Subcutaneous abdominal adipose tissue (tissue), 5 donors: ENCODE data around the gene APOL1.

Source experiments
- H3K27ac ChIP-seq: one replicate; pipeline ENCODE4 v1.7.0; 2013; ENCODE audit warnings: low read depth, mild to moderate bottlenecking, inconsistent platforms, low read length, moderate library complexity
- H3K27me3 ChIP-seq, 5 donors: one replicate each; pipeline ENCODE4 v1.7.0; 2013; ENCODE audit warnings: low read length in 5 of 5, inconsistent platforms in 1 of 5; ENCODE audit not compliant: control insufficient read depth in 5 of 5, insufficient read depth in 4 of 5
- H3K36me3 ChIP-seq, 5 donors: one replicate each; pipeline ENCODE4 v1.7.0; 2013; ENCODE audit warnings: low read length in 5 of 5; ENCODE audit not compliant: control insufficient read depth in 5 of 5, insufficient read depth in 5 of 5
- H3K4me1 ChIP-seq, 5 donors: one replicate each; pipeline ENCODE4 v1.7.0; 2013; ENCODE audit warnings: low read length in 5 of 5, mild to moderate bottlenecking in 3 of 5, moderate library complexity in 1 of 5; ENCODE audit not compliant: control insufficient read depth in 5 of 5, insufficient read depth in 5 of 5
- H3K4me3 ChIP-seq, 5 donors: one replicate each; pipeline ENCODE4 v1.7.0; 2013; ENCODE audit warnings: low read length in 5 of 5, low read depth in 1 of 5
- H3K9ac ChIP-seq, 5 donors: one replicate each; pipeline ENCODE4 v1.7.0; 2013; ENCODE audit warnings: low read length in 5 of 5, mild to moderate bottlenecking in 4 of 5, moderate library complexity in 3 of 5
- H3K9me3 ChIP-seq, 5 donors: one replicate each; pipeline ENCODE4 v1.7.0; 2013; ENCODE audit warnings: low read length in 5 of 5; ENCODE audit not compliant: control insufficient read depth in 5 of 5
- donor health status: healthy.
- donor health status: healthy.
- donor health status: healthy.
- donor health status: healthy.
- donor health status: healthy.

The APOL1 gene

GRCh38 chr22:36296690-36297089 lies 43.8 kb downstream of the APOL1 start:
- Histone ChIP-seq H3K27ac (no peak overlapping the region), H3K9me3 (no peaks in the 10 kb centered on the region), H3K4me1 (peaks cover 0 to 9% (median 5%) of the 10 kb centered on the region in 5 donors), H3K36me3 (peaks cover 4 to 100% (median 100%) of the 10 kb centered on the region in 5 donors), H3K9ac (no peak overlapping the region), H3K4me3 (no peak overlapping the region), H3K27me3 (no peaks in the 10 kb centered on the region)

- Histone ChIP-seq H3K36me3 (peaks cover 7 to 100% (median 99%) of the 10 kb centered on the region in 5 donors), H3K9me3 (no peaks in the 10 kb centered on the region), H3K9ac (no peak overlapping the region), H3K4me3 (no peak overlapping the region), H3K27ac (no peak overlapping the region), H3K27me3 (no peaks in the 10 kb centered on the region), H3K4me1 (peaks cover 0 to 9% (median 5%) of the 10 kb centered on the region in 5 donors)
Measured at GRCh38 chr22:36297568-36297967, 44.6 kb downstream of the APOL1 start.

- H3K9ac ChIP-seq: no peak overlapping the region
- no peak overlapping the region for H3K27ac ChIP-seq
- peaks cover 7 to 100% (median 99%) of the 10 kb centered on the region in 5 donors for H3K36me3 ChIP-seq
- peaks cover 0 to 9% (median 5%) of the 10 kb centered on the region in 5 donors for H3K4me1 ChIP-seq
- H3K27me3 ChIP-seq: no peaks in the 10 kb centered on the region
- H3K4me3 ChIP-seq: no peak overlapping the region
- H3K9me3 ChIP-seq: no peaks in the 10 kb centered on the region
Measured at GRCh38 chr22:36298118-36298517, 45.2 kb downstream of the APOL1 start.

- H3K27me3 ChIP-seq: no peaks in the 10 kb centered on the region
- peaks cover 7 to 98% (median 98%) of the 10 kb centered on the region in 5 donors for H3K36me3 ChIP-seq
- peaks cover 0 to 9% (median 5%) of the 10 kb centered on the region in 5 donors for H3K4me1 ChIP-seq
- H3K9me3 ChIP-seq: no peaks in the 10 kb centered on the region
- H3K27ac ChIP-seq: no peak overlapping the region
- H3K4me3 ChIP-seq: no peak overlapping the region
- no peak overlapping the region for H3K9ac ChIP-seq
Measured at GRCh38 chr22:36298601-36299000, 45.7 kb downstream of the APOL1 start.

GRCh38 chr22:36299295-36299694 lies 46.4 kb downstream of the APOL1 start:
- H3K9ac ChIP-seq: no peak overlapping the region
- H3K27me3 ChIP-seq: no peaks in the 10 kb centered on the region
- H3K9me3 ChIP-seq: no peaks in the 10 kb centered on the region
- H3K36me3 ChIP-seq: peaks cover 7 to 98% (median 98%) of the 10 kb centered on the region in 5 donors
- no peak overlapping the region for H3K27ac ChIP-seq
- H3K4me3 ChIP-seq: no peak overlapping the region
- H3K4me1 ChIP-seq: peaks cover 0 to 9% (median 5%) of the 10 kb centered on the region in 5 donors

GRCh38 chr22:36299911-36300310 lies 47.0 kb downstream of the APOL1 start:
- H3K4me3 ChIP-seq: no peak overlapping the region
- no peaks in the 10 kb centered on the region for H3K27me3 ChIP-seq
- H3K9ac ChIP-seq: no peak overlapping the region
- no peak overlapping the region for H3K27ac ChIP-seq
- H3K9me3 ChIP-seq: no peaks in the 10 kb centered on the region
- H3K4me1 ChIP-seq: peaks cover 0 to 14% (median 10%) of the 10 kb centered on the region in 5 donors
- H3K36me3 ChIP-seq: peaks cover 7 to 98% (median 98%) of the 10 kb centered on the region in 5 donors

GRCh38 chr22:36300396-36301212 lies 47.7 kb downstream of the APOL1 start:
- Histone ChIP-seq H3K9ac (no peak overlapping the region), H3K27ac (no peak overlapping the region), H3K4me1 (peaks cover 0 to 21% (median 13%) of the 10 kb centered on the region in 5 donors), H3K27me3 (no peaks in the 10 kb centered on the region), H3K4me3 (no peak overlapping the region), H3K36me3 (peaks cover 7 to 98% (median 98%) of the 10 kb centered on the region in 5 donors), H3K9me3 (no peaks in the 10 kb centered on the region)

GRCh38 chr22:36301384-36301828 lies 48.5 kb downstream of the APOL1 start:
- no peak overlapping the region for H3K4me3 ChIP-seq
- H3K27ac ChIP-seq: no peak overlapping the region
- peaks cover 0 to 29% (median 13%) of the 10 kb centered on the region in 5 donors for H3K4me1 ChIP-seq
- H3K36me3 ChIP-seq: peaks cover 7 to 98% (median 98%) of the 10 kb centered on the region in 5 donors
- no peak overlapping the region for H3K9ac ChIP-seq
- no peaks in the 10 kb centered on the region for H3K27me3 ChIP-seq
- H3K9me3 ChIP-seq: no peaks in the 10 kb centered on the region

- Histone ChIP-seq H3K36me3 (peaks cover 7 to 98% (median 98%) of the 10 kb centered on the region in 5 donors), H3K4me3 (no peak overlapping the region), H3K9ac (no peak overlapping the region), H3K9me3 (no peaks in the 10 kb centered on the region), H3K4me1 (peaks cover 0 to 33% (median 13%) of the 10 kb centered on the region in 5 donors), H3K27ac (no peak overlapping the region), H3K27me3 (no peaks in the 10 kb centered on the region)
Measured at GRCh38 chr22:36301851-36302250, 48.9 kb downstream of the APOL1 start.

- Histone ChIP-seq H3K36me3 (peaks cover 3 to 97% (median 97%) of the 10 kb centered on the region in 5 donors), H3K4me3 (no peak overlapping the region), H3K9ac (no peak overlapping the region), H3K27ac (no peak overlapping the region), H3K9me3 (no peaks in the 10 kb centered on the region), H3K4me1 (peaks cover 0 to 33% (median 13%) of the 10 kb centered on the region in 5 donors), H3K27me3 (no peaks in the 10 kb centered on the region)
Measured at GRCh38 chr22:36302439-36303114, 49.6 kb downstream of the APOL1 start.
